ENCODE data around the gene FBXO5.
A peak's percentile ranks its signal among the peaks of the same experiment; 100 is the strongest.

FBXO5 gene

DNA sequence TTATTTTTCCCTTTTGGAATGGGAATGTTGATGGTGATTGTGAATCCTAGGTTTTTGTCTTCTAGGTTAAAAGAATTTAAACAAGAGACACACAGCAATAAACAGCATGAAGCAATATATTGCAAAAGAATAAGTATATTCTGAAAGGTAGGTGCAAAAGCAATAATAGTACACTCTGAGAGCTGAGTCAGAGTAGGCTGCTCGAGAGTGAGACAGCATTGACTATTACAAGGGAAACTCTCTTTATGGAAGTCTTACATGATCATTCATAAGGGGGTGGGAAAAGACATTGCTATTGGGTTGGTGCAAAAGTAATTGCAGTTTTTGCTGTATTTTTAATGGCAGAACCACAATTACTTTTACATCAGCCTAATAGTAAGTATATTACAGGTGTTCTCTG is 25.0 kb downstream of the FBXO5 start:
- DNase-seq: no peak
- H3K9me3 ChIP-seq: peaks cover 0 to 5% (median 3%) of the 10 kb centered on the region in 3 donors
- intact Hi-C loops (cut with DNase I; ENCODE audit: low total_unique reads): loop anchor here (10.0 kb wide), 1 partner anchor 67 kb away; no protein-coding TSS in a partner anchor

DNA sequence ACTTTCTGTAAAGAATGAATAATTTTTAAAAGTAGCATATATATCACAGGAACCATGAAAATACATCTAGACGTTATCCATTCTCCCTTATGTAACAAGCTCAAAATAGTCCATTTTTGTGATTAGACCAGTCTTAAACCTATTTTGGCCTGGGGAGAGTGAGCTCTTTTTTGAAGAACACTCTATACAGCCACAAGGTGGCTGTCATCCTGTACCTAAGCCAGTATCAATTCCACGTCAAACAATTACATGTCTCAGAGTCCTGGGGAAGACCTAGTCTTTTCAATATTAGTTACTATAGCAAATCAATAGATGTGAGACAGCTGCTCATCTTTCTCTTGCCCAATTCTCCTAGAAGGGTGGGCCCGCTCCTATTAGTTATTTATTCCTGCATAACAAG is 28.4 kb downstream of the FBXO5 start:
- no peak overlapping the region for H3K4me3 ChIP-seq
- no peaks in the 10 kb centered on the region for H3K4me1 ChIP-seq
- H3K36me3 ChIP-seq: no peaks in the 10 kb centered on the region
- peaks cover 0 to 5% (median 3%) of the 10 kb centered on the region in 3 donors for H3K9me3 ChIP-seq
- H3K27me3 ChIP-seq: no peaks in the 10 kb centered on the region
- intact Hi-C loops (cut with DNase I; ENCODE audit: low total_unique reads): loop anchor here (10.0 kb wide), 1 partner anchor 70 kb away; no protein-coding TSS in a partner anchor
- TF ChIP-seq, protein P1, sequence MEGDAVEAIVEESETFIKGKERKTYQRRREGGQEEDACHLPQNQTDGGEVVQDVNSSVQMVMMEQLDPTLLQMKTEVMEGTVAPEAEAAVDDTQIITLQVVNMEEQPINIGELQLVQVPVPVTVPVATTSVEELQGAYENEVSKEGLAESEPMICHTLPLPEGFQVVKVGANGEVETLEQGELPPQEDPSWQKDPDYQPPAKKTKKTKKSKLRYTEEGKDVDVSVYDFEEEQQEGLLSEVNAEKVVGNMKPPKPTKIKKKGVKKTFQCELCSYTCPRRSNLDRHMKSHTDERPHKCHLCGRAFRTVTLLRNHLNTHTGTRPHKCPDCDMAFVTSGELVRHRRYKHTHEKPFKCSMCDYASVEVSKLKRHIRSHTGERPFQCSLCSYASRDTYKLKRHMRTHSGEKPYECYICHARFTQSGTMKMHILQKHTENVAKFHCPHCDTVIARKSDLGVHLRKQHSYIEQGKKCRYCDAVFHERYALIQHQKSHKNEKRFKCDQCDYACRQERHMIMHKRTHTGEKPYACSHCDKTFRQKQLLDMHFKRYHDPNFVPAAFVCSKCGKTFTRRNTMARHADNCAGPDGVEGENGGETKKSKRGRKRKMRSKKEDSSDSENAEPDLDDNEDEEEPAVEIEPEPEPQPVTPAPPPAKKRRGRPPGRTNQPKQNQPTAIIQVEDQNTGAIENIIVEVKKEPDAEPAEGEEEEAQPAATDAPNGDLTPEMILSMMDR (IDR thresholded peaks at IDR 0.05): no peak
- DNase-seq: no peak
- no peak overlapping the region for H3K27ac ChIP-seq

More for the DNA sequence above, 25.0 kb downstream of the FBXO5 start:
- Histone ChIP-seq H3K4me3 (no peak overlapping the region), H3K4me1 (no peaks in the 10 kb centered on the region), H3K27me3 (no peaks in the 10 kb centered on the region), H3K36me3 (no peaks in the 10 kb centered on the region), H3K27ac (no peak overlapping the region)
- TF ChIP-seq, protein P1 (IDR thresholded peaks at IDR 0.05): no peak

DNA sequence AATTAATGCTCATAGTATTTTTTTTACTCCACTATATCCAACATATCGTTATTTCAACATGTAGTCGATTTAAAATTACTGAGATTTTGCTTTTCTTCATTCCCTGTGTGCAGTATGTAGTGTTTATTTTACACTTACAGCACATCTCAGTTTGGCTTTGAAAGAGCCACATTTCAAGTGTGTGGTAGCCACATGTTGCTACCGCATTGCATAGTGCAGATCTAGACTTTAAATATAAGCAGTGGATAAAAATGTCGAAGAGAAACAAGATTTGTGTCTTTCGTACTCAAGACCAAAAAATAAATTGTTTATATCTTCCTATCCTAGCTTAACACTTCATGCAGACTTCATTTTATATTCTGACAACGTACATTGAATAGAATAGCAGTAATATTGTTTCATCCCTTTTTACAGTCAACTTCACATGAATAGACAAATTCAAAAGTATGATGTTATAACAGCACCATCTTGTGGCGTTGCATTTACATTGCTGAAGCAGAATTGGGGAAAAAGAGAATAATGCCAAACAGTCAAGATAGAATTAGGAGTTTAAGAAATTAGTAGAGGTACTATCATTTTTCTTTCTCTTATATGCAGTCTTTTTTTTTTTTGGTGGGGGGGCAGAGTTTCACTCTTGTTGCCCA is 29.9 kb downstream of the FBXO5 start:
- no peak for DNase-seq
- no peak overlapping the region for H3K4me3 ChIP-seq
- TF ChIP-seq, protein P1 (IDR thresholded peaks at IDR 0.05): peak in 1 of 2 experiments; percentile 15
- intact Hi-C loops (cut with DNase I; ENCODE audit: low total_unique reads): loop anchor here (10.0 kb wide), 1 partner anchor 72 kb away; no protein-coding TSS in a partner anchor
- H3K9me3 ChIP-seq: peaks cover 0 to 5% (median 3%) of the 10 kb centered on the region in 3 donors
- H3K4me1 ChIP-seq: peaks cover 0 to 3% (median 0%) of the 10 kb centered on the region in 4 donors
- H3K27me3 ChIP-seq: no peaks in the 10 kb centered on the region
- H3K36me3 ChIP-seq: no peaks in the 10 kb centered on the region
- H3K27ac ChIP-seq: no peak overlapping the region

DNA sequence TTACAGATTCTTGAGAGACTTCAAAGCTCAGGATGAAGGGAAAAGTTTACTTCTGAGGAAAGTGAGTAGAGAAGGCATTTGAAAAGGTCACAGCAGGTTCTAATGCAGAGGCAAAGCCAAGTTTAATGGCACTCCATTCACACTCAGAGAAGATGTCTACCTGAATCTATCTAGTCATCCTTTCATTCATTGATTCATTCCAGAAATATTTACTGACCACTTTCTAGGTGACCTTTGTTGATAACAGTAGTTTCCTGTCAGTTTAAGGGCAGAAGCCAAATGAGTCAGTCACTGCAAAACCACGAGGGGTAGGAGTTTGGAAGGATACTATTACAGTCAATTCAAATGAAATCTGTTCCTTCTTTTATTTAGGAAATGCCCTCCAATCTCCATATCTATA is 30.8 kb downstream of the FBXO5 start:
- Histone ChIP-seq H3K4me3 (no peak overlapping the region), H3K36me3 (no peaks in the 10 kb centered on the region), H3K9me3 (peaks cover 0 to 5% (median 3%) of the 10 kb centered on the region in 3 donors), H3K27ac (no peak overlapping the region), H3K27me3 (no peaks in the 10 kb centered on the region), H3K4me1 (peaks cover 0 to 3% (median 0%) of the 10 kb centered on the region in 4 donors)
- TF ChIP-seq, protein P1 (IDR thresholded peaks at IDR 0.05): no peak
- no peak for DNase-seq
- intact Hi-C loops (cut with DNase I; ENCODE audit: low total_unique reads): loop anchor here (10.0 kb wide), 1 partner anchor 73 kb away; no protein-coding TSS in a partner anchor

DNA sequence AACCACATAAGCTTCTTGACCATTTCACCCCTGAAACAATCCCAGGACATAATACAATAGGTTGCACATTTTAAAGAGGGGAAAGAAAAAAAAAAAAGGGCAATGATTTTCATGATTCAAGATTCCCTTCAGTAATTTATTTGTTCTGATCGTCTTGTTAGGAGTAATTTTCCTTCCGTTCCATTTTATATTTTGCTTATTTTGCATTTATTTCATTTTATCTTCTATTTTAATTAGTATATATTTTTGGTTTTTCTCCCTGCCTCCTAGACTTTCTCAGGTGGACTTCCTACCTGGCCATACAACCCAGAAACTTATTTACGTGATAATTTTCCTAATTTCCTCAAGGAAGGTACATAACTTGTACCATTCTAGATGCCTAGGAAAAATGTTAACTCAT is 32.6 kb downstream of the FBXO5 start:
- Histone ChIP-seq H3K4me1 (peaks cover 0 to 3% (median 0%) of the 10 kb centered on the region in 4 donors), H3K27me3 (no peaks in the 10 kb centered on the region), H3K36me3 (no peaks in the 10 kb centered on the region), H3K9me3 (no peaks in the 10 kb centered on the region), H3K27ac (no peak overlapping the region), H3K4me3 (no peak overlapping the region)
- TF ChIP-seq, protein P1 (IDR thresholded peaks at IDR 0.05): no peak
- no peak for DNase-seq
- intact Hi-C loops (cut with DNase I; ENCODE audit: low total_unique reads): loop anchor here (10.0 kb wide), 1 partner anchor 75 kb away; no protein-coding TSS in a partner anchor

Measured in tibial artery (tissue), 4 donors.